ENCODE measurements around the gene DCDC2B. TPM values are rescaled to one million over a fixed set of nuclear protein-coding genes. Genes with fewer than 3 reads are reported as not detected.

Gene DCDC2B
- total and polyA plus RNA-seq, 2 of the 13 experiments (the other 11 are each of a cell fraction or from before 2014, with no cell fraction given): not detected

DNA sequence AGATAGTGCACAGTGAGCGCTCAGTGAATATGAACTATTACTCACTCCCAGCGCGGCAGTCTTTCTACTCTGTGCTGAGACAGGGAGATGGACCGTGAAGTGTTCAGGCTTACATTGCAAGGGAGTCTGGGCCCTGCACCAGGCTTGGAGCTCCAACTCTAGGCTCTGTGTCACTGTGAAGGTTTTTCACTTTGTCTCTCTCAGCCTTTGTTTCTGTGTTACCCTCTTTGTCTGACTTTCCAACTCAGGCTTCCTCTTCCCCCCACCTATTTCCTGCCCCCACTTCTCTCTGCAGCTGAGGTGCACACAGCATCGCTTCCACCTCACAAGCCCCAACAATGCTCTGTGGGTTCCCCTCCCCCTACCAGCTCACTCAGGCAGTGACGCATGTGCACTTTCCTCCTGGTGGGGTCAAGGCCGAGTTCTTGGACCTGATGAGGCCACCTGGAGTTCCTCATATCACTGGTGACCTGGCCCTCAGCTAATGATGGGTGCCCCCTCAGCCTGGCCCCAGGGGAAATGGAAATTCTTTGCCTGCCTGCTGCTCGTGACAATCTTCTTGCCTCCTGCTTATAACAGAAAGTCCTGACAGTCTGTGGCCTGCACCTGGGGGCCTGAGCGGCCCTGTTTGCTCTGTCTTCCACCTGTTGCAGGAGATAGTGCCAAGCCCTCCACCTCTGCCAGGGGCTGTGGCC is 41.1 kb downstream of the DCDC2B start (continued):
- TF ChIP-seq PRPF4 (IDR thresholded peaks at IDR 0.05; ENCODE audit: low read depth, low read length, poor library complexity, severe bottlenecking) (peak; percentile 86), MXI1 (IDR thresholded peaks at IDR 0.05; ENCODE audit: borderline replicate concordance, low read depth, low read length) (peak; percentile 65; the same call in 1 of the 3 replicates), SMARCE1 (IDR thresholded peaks at IDR 0.05; ENCODE audit: borderline replicate concordance) (no peak), MEF2D (CRISPR knock-in tag; IDR thresholded peaks at IDR 0.05) (peak; percentile 94), ZNF543 (CRISPR knock-in tag; IDR thresholded peaks at IDR 0.05) (0 out of 2 replicates have a peak, but pooled peaks have one; percentile 57), ZNF292 (CRISPR knock-in tag; IDR thresholded peaks at IDR 0.05; ENCODE audit: borderline replicate concordance, low read depth) (peak; percentile 97), ELF4 (CRISPR knock-in tag; IDR thresholded peaks at IDR 0.05; ENCODE audit: borderline replicate concordance) (no peak), RFXAP (CRISPR knock-in tag; IDR thresholded peaks at IDR 0.05; ENCODE audit: borderline replicate concordance) (peak; percentile 58; the same call in 1 of the 2 replicates), SOX5 (CRISPR knock-in tag; IDR thresholded peaks at IDR 0.05; ENCODE audit: borderline replicate concordance) (peak; percentile 89), ZIK1 (CRISPR knock-in tag; IDR thresholded peaks at IDR 0.05; ENCODE audit: borderline replicate concordance, low read depth) (no peak), ZNF354B (CRISPR knock-in tag; IDR thresholded peaks at IDR 0.05) (0 out of 2 replicates have a peak, but pooled peaks have one; percentile 46), WIZ (CRISPR knock-in tag; IDR thresholded peaks at IDR 0.05) (peak; percentile 84; the same call in 1 of the 2 replicates), KDM4B (CRISPR knock-in tag; IDR thresholded peaks at IDR 0.05) (no peak), ZNF605 (CRISPR knock-in tag; IDR thresholded peaks at IDR 0.05) (peak; percentile 69; the same call in 1 of the 2 replicates)
- TF ChIP-seq, protein P1, sequence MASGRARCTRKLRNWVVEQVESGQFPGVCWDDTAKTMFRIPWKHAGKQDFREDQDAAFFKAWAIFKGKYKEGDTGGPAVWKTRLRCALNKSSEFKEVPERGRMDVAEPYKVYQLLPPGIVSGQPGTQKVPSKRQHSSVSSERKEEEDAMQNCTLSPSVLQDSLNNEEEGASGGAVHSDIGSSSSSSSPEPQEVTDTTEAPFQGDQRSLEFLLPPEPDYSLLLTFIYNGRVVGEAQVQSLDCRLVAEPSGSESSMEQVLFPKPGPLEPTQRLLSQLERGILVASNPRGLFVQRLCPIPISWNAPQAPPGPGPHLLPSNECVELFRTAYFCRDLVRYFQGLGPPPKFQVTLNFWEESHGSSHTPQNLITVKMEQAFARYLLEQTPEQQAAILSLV (CRISPR knock-in tag; IDR thresholded peaks at IDR 0.05; ENCODE audit: borderline replicate concordance): peak; percentile 73
- TF ChIP-seq, protein P2, sequence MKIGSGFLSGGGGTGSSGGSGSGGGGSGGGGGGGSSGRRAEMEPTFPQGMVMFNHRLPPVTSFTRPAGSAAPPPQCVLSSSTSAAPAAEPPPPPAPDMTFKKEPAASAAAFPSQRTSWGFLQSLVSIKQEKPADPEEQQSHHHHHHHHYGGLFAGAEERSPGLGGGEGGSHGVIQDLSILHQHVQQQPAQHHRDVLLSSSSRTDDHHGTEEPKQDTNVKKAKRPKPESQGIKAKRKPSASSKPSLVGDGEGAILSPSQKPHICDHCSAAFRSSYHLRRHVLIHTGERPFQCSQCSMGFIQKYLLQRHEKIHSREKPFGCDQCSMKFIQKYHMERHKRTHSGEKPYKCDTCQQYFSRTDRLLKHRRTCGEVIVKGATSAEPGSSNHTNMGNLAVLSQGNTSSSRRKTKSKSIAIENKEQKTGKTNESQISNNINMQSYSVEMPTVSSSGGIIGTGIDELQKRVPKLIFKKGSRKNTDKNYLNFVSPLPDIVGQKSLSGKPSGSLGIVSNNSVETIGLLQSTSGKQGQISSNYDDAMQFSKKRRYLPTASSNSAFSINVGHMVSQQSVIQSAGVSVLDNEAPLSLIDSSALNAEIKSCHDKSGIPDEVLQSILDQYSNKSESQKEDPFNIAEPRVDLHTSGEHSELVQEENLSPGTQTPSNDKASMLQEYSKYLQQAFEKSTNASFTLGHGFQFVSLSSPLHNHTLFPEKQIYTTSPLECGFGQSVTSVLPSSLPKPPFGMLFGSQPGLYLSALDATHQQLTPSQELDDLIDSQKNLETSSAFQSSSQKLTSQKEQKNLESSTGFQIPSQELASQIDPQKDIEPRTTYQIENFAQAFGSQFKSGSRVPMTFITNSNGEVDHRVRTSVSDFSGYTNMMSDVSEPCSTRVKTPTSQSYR (CRISPR knock-in tag; IDR thresholded peaks at IDR 0.05; ENCODE audit: borderline replicate concordance): peak; percentile 99
- TF ChIP-seq, protein P3, sequence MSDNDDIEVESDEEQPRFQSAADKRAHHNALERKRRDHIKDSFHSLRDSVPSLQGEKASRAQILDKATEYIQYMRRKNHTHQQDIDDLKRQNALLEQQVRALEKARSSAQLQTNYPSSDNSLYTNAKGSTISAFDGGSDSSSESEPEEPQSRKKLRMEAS (IDR thresholded peaks at IDR 0.05): peak; percentile 87
- TF ChIP-seq, protein P4, sequence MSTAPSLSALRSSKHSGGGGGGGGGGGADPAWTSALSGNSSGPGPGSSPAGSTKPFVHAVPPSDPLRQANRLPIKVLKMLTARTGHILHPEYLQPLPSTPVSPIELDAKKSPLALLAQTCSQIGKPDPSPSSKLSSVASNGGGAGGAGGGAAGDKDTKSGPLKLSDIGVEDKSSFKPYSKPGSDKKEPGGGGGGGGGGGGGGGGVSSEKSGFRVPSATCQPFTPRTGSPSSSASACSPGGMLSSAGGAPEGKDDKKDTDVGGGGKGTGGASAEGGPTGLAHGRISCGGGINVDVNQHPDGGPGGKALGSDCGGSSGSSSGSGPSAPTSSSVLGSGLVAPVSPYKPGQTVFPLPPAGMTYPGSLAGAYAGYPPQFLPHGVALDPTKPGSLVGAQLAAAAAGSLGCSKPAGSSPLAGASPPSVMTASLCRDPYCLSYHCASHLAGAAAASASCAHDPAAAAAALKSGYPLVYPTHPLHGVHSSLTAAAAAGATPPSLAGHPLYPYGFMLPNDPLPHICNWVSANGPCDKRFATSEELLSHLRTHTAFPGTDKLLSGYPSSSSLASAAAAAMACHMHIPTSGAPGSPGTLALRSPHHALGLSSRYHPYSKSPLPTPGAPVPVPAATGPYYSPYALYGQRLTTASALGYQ (CRISPR knock-in tag; IDR thresholded peaks at IDR 0.05): 0 out of 2 replicates have a peak, but pooled peaks have one; percentile 74
- TF ChIP-seq, protein P5, sequence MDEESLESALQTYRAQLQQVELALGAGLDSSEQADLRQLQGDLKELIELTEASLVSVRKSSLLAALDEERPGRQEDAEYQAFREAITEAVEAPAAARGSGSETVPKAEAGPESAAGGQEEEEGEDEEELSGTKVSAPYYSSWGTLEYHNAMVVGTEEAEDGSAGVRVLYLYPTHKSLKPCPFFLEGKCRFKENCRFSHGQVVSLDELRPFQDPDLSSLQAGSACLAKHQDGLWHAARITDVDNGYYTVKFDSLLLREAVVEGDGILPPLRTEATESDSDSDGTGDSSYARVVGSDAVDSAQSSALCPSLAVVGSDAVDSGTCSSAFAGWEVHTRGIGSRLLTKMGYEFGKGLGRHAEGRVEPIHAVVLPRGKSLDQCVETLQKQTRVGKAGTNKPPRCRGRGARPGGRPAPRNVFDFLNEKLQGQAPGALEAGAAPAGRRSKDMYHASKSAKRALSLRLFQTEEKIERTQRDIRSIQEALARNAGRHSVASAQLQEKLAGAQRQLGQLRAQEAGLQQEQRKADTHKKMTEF (CRISPR knock-in tag; IDR thresholded peaks at IDR 0.05): peak; percentile 72; the same call in 1 of the 2 replicates
- TF ChIP-seq, protein P6, sequence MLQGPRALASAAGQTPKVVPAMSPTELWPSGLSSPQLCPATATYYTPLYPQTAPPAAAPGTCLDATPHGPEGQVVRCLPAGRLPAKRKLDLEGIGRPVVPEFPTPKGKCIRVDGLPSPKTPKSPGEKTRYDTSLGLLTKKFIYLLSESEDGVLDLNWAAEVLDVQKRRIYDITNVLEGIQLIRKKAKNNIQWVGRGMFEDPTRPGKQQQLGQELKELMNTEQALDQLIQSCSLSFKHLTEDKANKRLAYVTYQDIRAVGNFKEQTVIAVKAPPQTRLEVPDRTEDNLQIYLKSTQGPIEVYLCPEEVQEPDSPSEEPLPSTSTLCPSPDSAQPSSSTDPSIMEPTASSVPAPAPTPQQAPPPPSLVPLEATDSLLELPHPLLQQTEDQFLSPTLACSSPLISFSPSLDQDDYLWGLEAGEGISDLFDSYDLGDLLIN (CRISPR knock-in tag; IDR thresholded peaks at IDR 0.05; ENCODE audit: borderline replicate concordance): no peak
